ENCODE results near the gene OSBPL3. TPM values are rescaled to one million over a fixed set of nuclear protein-coding genes. Genes with fewer than 3 reads are reported as not detected.

OSBPL3 gene
- total RNA-seq, 1 donor from 2014 or later = 37.5 TPM

GRCh38 chr7:25009257-25009656 lies 29.3 kb upstream of the OSBPL3 start:
- no peaks in the 10 kb centered on the region for H3K9me3 Mint-ChIP-seq (ENCODE audit: unreplicated experiment)
- no peak overlapping the region for H3K4me3 Mint-ChIP-seq (ENCODE audit: unreplicated experiment)
- peaks cover 3% of the 10 kb centered on the region for H3K36me3 Mint-ChIP-seq (ENCODE audit: unreplicated experiment)
- no peaks in the 10 kb centered on the region for H3K27me3 Mint-ChIP-seq (ENCODE audit: unreplicated experiment)
- no peak for TF ChIP-seq CTCF (IDR thresholded peaks at IDR 0.05; ENCODE audit: partially characterized antibody, unreplicated experiment)
- H3K4me1 Mint-ChIP-seq (ENCODE audit: low read depth, unreplicated experiment) = no peaks in the 10 kb centered on the region
- no peak for DNase-seq
- H3K27ac Mint-ChIP-seq (ENCODE audit: unreplicated experiment) = no peak overlapping the region

- no peaks in the 10 kb centered on the region for H3K9me3 Mint-ChIP-seq (ENCODE audit: unreplicated experiment)
- TF ChIP-seq CTCF (IDR thresholded peaks at IDR 0.05; ENCODE audit: partially characterized antibody, unreplicated experiment) = no peak
- no peak overlapping the region for H3K4me3 Mint-ChIP-seq (ENCODE audit: unreplicated experiment)
- no peak overlapping the region for H3K27ac Mint-ChIP-seq (ENCODE audit: unreplicated experiment)
- H3K4me1 Mint-ChIP-seq (ENCODE audit: low read depth, unreplicated experiment) = no peaks in the 10 kb centered on the region
- no peak for DNase-seq
- H3K27me3 Mint-ChIP-seq (ENCODE audit: unreplicated experiment) = no peaks in the 10 kb centered on the region
- peaks cover 3% of the 10 kb centered on the region for H3K36me3 Mint-ChIP-seq (ENCODE audit: unreplicated experiment)
Measured at GRCh38 chr7:25007668-25008067, 27.7 kb upstream of the OSBPL3 start.

- Mint-ChIP-seq H3K27me3 (ENCODE audit: unreplicated experiment) (no peaks in the 10 kb centered on the region), H3K4me1 (ENCODE audit: low read depth, unreplicated experiment) (no peaks in the 10 kb centered on the region), H3K27ac (ENCODE audit: unreplicated experiment) (no peak overlapping the region), H3K4me3 (ENCODE audit: unreplicated experiment) (no peak overlapping the region), H3K9me3 (ENCODE audit: unreplicated experiment) (peaks cover 2% of the 10 kb centered on the region), H3K36me3 (ENCODE audit: unreplicated experiment) (peaks cover 3% of the 10 kb centered on the region)
- no peak for TF ChIP-seq CTCF (IDR thresholded peaks at IDR 0.05; ENCODE audit: partially characterized antibody, unreplicated experiment)
- DNase-seq = no peak
Measured at GRCh38 chr7:25006276-25006675, 26.3 kb upstream of the OSBPL3 start.

GRCh38 chr7:25005658-25006057 lies 25.7 kb upstream of the OSBPL3 start:
- no peak overlapping the region for H3K27ac Mint-ChIP-seq (ENCODE audit: unreplicated experiment)
- H3K9me3 Mint-ChIP-seq (ENCODE audit: unreplicated experiment) = peaks cover 5% of the 10 kb centered on the region
- no peak for DNase-seq
- peaks cover 8% of the 10 kb centered on the region for H3K36me3 Mint-ChIP-seq (ENCODE audit: unreplicated experiment)
- H3K4me1 Mint-ChIP-seq (ENCODE audit: low read depth, unreplicated experiment) = no peaks in the 10 kb centered on the region
- H3K4me3 Mint-ChIP-seq (ENCODE audit: unreplicated experiment) = no peak overlapping the region
- TF ChIP-seq CTCF (IDR thresholded peaks at IDR 0.05; ENCODE audit: partially characterized antibody, unreplicated experiment) = no peak
- H3K27me3 Mint-ChIP-seq (ENCODE audit: unreplicated experiment) = peaks cover 1% of the 10 kb centered on the region

GRCh38 chr7:25002786-25003185 lies 22.8 kb upstream of the OSBPL3 start:
- no peak overlapping the region for H3K4me3 Mint-ChIP-seq (ENCODE audit: unreplicated experiment)
- H3K27ac Mint-ChIP-seq (ENCODE audit: unreplicated experiment) = no peak overlapping the region
- peaks cover 7% of the 10 kb centered on the region for H3K9me3 Mint-ChIP-seq (ENCODE audit: unreplicated experiment)
- H3K36me3 Mint-ChIP-seq (ENCODE audit: unreplicated experiment) = peaks cover 7% of the 10 kb centered on the region
- no peak for DNase-seq
- TF ChIP-seq CTCF (IDR thresholded peaks at IDR 0.05; ENCODE audit: partially characterized antibody, unreplicated experiment) = no peak
- no peaks in the 10 kb centered on the region for H3K4me1 Mint-ChIP-seq (ENCODE audit: low read depth, unreplicated experiment)
- peaks cover 4% of the 10 kb centered on the region for H3K27me3 Mint-ChIP-seq (ENCODE audit: unreplicated experiment)
